A549 (cell line): ENCODE results near the gene HDAC1. TPM values are rescaled to one million over a fixed set of nuclear protein-coding genes. Genes with fewer than 3 reads are reported as not detected.

Source experiments
- ATAC-seq, 2 experiments: fragments of 200-7000 bp in 1 of 2; fragments of >200 bp in 1 of 2; cut with Nextera tagmentation in 1 of 2; cut with Tn5 transposase in 1 of 2; 3 replicates each; pipeline versions ENCODE4 v1.8.0 to v1.9.1; 2018 to 2020; ENCODE audit warnings: mild to moderate bottlenecking in 1 of 2, moderate library complexity in 1 of 2
- CTCF ChIA-PET: fragments of 300-600 bp; sonication (Branson Sonifier 250); formaldehyde crosslinking; extraction: SDS; loops from one replicate; lab custom pipeline; 2021; ENCODE audit warnings: antibody characterized with exemption, inconsistent platforms; lab: Yijun Ruan, JAX
- POLR2A ChIA-PET: fragments of 350-600 bp; formaldehyde crosslinking; extraction: SDS; loops from one replicate; lab custom pipeline; 2021; ENCODE audit warnings: antibody characterized with exemption, inconsistent platforms; lab: Yijun Ruan, JAX
- DNase-seq, 2 experiments: peaks; one replicate each; pipeline versions ENCODE4 v3.0.0 to v3.0.0-alpha.2; 2011 to 2016; ENCODE audit warnings: low read depth in 1 of 2, low spot score in 1 of 2
- FAIRE-seq: peaks from 2 replicates; lab custom pipeline; 2011; peaks lifted over from hg19 to GRCh38; lab: Jason Lieb, UNC
- H3K27ac ChIP-seq, 2 experiments: fragments of >200 bp; sonication (Bioruptor Twin); formaldehyde crosslinking; 3 replicates each; pipeline ENCODE4 v1.5.1; 2016 to 2017
- H3K4me1 ChIP-seq: fragments of >200 bp; sonication (Bioruptor Twin); formaldehyde crosslinking; 3 replicates; pipeline ENCODE4 v1.6.1; 2016
- H3K4me2 ChIP-seq: fragments of >200 bp; sonication (Bioruptor Twin); formaldehyde crosslinking; 3 replicates; pipeline ENCODE4 v1.6.1; 2016
- H3K4me3 ChIP-seq: fragments of >200 bp; sonication (Bioruptor Twin); formaldehyde crosslinking; 3 replicates; pipeline ENCODE4 v1.5.1; 2016
- H3K9me3 ChIP-seq: fragments of >200 bp; sonication (Bioruptor Twin); formaldehyde crosslinking; 3 replicates; pipeline ENCODE4 v1.6.1; 2016
- BCL3 ChIP-seq: fragments of >200 bp; sonication (Bioruptor Twin); formaldehyde crosslinking; IDR thresholded peaks from 3 replicates; pipeline ENCODE4 v1.6.1; 2016
- BHLHE40 ChIP-seq: IDR thresholded peaks from 2 replicates; pipeline ENCODE4 v1.6.1; 2012; ENCODE audit warnings: low read depth, low read length, inconsistent platforms
- CBX2 ChIP-seq: fragments of 200-600 bp; sonication (generic); IDR thresholded peaks from 2 replicates; pipeline ENCODE4 v1.6.1; 2016; ENCODE audit warnings: low read depth, mild to moderate bottlenecking, borderline replicate concordance
- CBX8 ChIP-seq: fragments of 200-600 bp; sonication (generic); IDR thresholded peaks from 2 replicates; pipeline ENCODE4 v1.6.1; 2016
- CEBPB ChIP-seq, 2 experiments: fragments of >200 bp in 1 of 2; sonication (Bioruptor Twin) in 1 of 2; formaldehyde crosslinking in 1 of 2; IDR thresholded peaks; 2 replicates each; pipeline ENCODE4 v1.6.1; 2012 to 2016
- CHD4 ChIP-seq: fragments of 200-600 bp; sonication (generic); IDR thresholded peaks from 2 replicates; pipeline ENCODE4 v1.6.1; 2016; ENCODE audit warnings: antibody characterized with exemption, mild to moderate bottlenecking, borderline replicate concordance
- ELK1 ChIP-seq: fragments of 150-350 bp; IDR thresholded peaks from 2 replicates; pipeline ENCODE4 v1.6.1; 2014; ENCODE audit warnings: low read depth, mild to moderate bottlenecking, low read length
- EP300 ChIP-seq, 2 experiments: fragments of >200 bp; sonication (Bioruptor Twin); formaldehyde crosslinking; IDR thresholded peaks; 2 replicates in 1 of 2; 3 replicates in 1 of 2; pipeline ENCODE4 v1.6.1; 2016 to 2017
- ESRRA ChIP-seq: fragments of 150-350 bp; IDR thresholded peaks from 2 replicates; pipeline ENCODE4 v1.6.1; 2014; ENCODE audit warnings: mild to moderate bottlenecking, low read length, borderline replicate concordance
- FOSB ChIP-seq: fragments of 250-450 bp; sonication (Bioruptor Pico); IDR thresholded peaks from 2 replicates; pipeline ENCODE4 v1.5.0; 2020; ENCODE audit warnings: mild to moderate bottlenecking, moderate library complexity
- HDAC2 ChIP-seq: fragments of 200-600 bp; sonication (generic); IDR thresholded peaks from 2 replicates; pipeline ENCODE4 v1.6.1; 2016
- HOXA7 ChIP-seq: fragments of 250-450 bp; sonication (Bioruptor Pico); IDR thresholded peaks from 2 replicates; pipeline ENCODE4 v1.5.0; 2020; ENCODE audit warnings: mild to moderate bottlenecking, moderate library complexity
- HOXB13 ChIP-seq: fragments of 250-450 bp; sonication (Bioruptor Pico); IDR thresholded peaks from 2 replicates; pipeline ENCODE4 v1.5.0; 2020; ENCODE audit warnings: low read depth, mild to moderate bottlenecking, moderate library complexity
- HOXB5 ChIP-seq: fragments of 250-450 bp; sonication (Bioruptor Pico); IDR thresholded peaks from 2 replicates; pipeline ENCODE4 v1.5.0; 2020; ENCODE audit warnings: mild to moderate bottlenecking, moderate library complexity
- JUN ChIP-seq, 2 experiments: fragments of >200 bp; sonication (Bioruptor Twin); formaldehyde crosslinking; IDR thresholded peaks; 2 replicates in 1 of 2; 3 replicates in 1 of 2; pipeline ENCODE4 v1.6.1; 2016 to 2017
- MAX ChIP-seq: IDR thresholded peaks from 2 replicates; pipeline ENCODE4 v1.6.1; 2012
- NPAS2 ChIP-seq: fragments of 250-450 bp; sonication (Bioruptor Pico); IDR thresholded peaks from 2 replicates; pipeline ENCODE4 v1.8.0; 2022; ENCODE audit warnings: mild to moderate bottlenecking, moderate library complexity, borderline replicate concordance
- NR3C1 ChIP-seq: fragments of >200 bp; sonication (Bioruptor Twin); formaldehyde crosslinking; IDR thresholded peaks from 3 replicates; pipeline ENCODE4 v1.6.1; 2017
- PHF8 ChIP-seq: fragments of 200-600 bp; sonication (generic); IDR thresholded peaks from 2 replicates; pipeline ENCODE4 v1.6.1; 2016; ENCODE audit warnings: low read depth, mild to moderate bottlenecking, antibody characterized with exemption, moderate library complexity, borderline replicate concordance
- POLR2A ChIP-seq: IDR thresholded peaks from 2 replicates; pipeline ENCODE4 v1.6.1; 2012; ENCODE audit warnings: mild to moderate bottlenecking, low read length
- RNF2 ChIP-seq: fragments of 200-600 bp; sonication (generic); IDR thresholded peaks from 2 replicates; pipeline ENCODE4 v1.6.1; 2016; ENCODE audit warnings: low read depth, mild to moderate bottlenecking, antibody characterized with exemption, moderate library complexity, borderline replicate concordance
- SMC3 ChIP-seq: fragments of >200 bp; sonication (Bioruptor Twin); formaldehyde crosslinking; IDR thresholded peaks from 3 replicates; pipeline ENCODE4 v1.6.1; 2018; ENCODE audit warnings: inconsistent platforms
- TP53 ChIP-seq: fragments of 250-450 bp; sonication (Bioruptor Pico); IDR thresholded peaks from 2 replicates; pipeline ENCODE4 v1.5.0; 2021; ENCODE audit warnings: mild to moderate bottlenecking, moderate library complexity
- ZFP36 ChIP-seq: fragments of 450-650 bp; IDR thresholded peaks from 2 replicates; pipeline ENCODE4 v1.6.1; 2014; ENCODE audit warnings: borderline replicate concordance; ENCODE audit not compliant: partially characterized antibody
- ZNF302 ChIP-seq: fragments of 250-450 bp; sonication (Bioruptor Pico); IDR thresholded peaks from 2 replicates; pipeline ENCODE4 v1.9.0; 2021; ENCODE audit warnings: inconsistent platforms, mild to moderate bottlenecking, moderate library complexity
- ZSCAN20 ChIP-seq: fragments of 250-450 bp; sonication (Bioruptor Pico); IDR thresholded peaks from 2 replicates; pipeline ENCODE4 v1.8.0; 2022; ENCODE audit warnings: mild to moderate bottlenecking, moderate library complexity
- WGBS: methylation state at CpG from one replicate; pipeline ENCODE4 v1.1.6; 2017; ENCODE audit errors: missing lambda C conversion rate; 5-methylcytosine and 5-hydroxymethylcytosine counted together
- polyA plus RNA-seq, 4 experiments: library from polyadenylated mRNA; depleted of rRNA in 3 of 4; stranded (reverse); fragments of >200 nt; fragmentation: RNase III in 1 of 4; extraction: RNeasy Plus Mini Kit Qiagen cat#74134 plus additional on column Dnase treatment in 1 of 4; gene quantifications; 2 replicates in 3 of 4; 3 replicates in 1 of 4; pipeline ENCODE4 v1.2.3, GENCODE V29; 2011 to 2017

HDAC1 gene
- polyA plus RNA-seq, 2 of the 4 experiments (the other 2 are of a cell fraction), result 99.6 to 135 TPM

- FAIRE-seq (no peak), DNase-seq (no peak)
- POLR2A ChIA-PET, result no interaction called here
- Histone ChIP-seq H3K4me1 (no peaks in the 10 kb centered on the region), H3K4me2 (no peak overlapping the region)
- TF ChIP-seq CBX2, result no peak
- no peak for TF ChIP-seq SMC3
- no peak for TF ChIP-seq PHF8
- no peak for TF ChIP-seq NR3C1
- no peak for TF ChIP-seq TP53
- TF ChIP-seq CHD4, result no peak
- TF ChIP-seq RNF2, result no peak
- TF ChIP-seq NPAS2 (CRISPR knock-in tag), result no peak
- TF ChIP-seq CEBPB (IDR thresholded peaks at IDR 0.05), result no peak
- TF ChIP-seq ESRRA, result no peak
- no peak for TF ChIP-seq JUN (IDR thresholded peaks at IDR 0.05)
- no peak for TF ChIP-seq BHLHE40
- no peak for TF ChIP-seq ZSCAN20 (CRISPR knock-in tag)
- TF ChIP-seq CBX8, result no peak
- TF ChIP-seq ZNF302, result no peak
- no peak for TF ChIP-seq HOXA7 (CRISPR knock-in tag)
- TF ChIP-seq MAX, result no peak
- TF ChIP-seq EP300 (IDR thresholded peaks at IDR 0.05), result no peak
- TF ChIP-seq POLR2A, result no peak
- no peak for TF ChIP-seq HDAC2
- TF ChIP-seq, all 56 proteins: peak for 0
- H3K4me3 ChIP-seq, result no peak overlapping the region
- 77% methylated on average over 3 of the region's 3 CpGs for WGBS
- CTCF ChIA-PET, result interaction anchor here (0.6 to 1.1 kb wide), 2 partner anchors 43 to 161 kb away, joined by 3 read pairs; no protein-coding TSS in a partner anchor
- ATAC-seq, result no peak
- H3K27ac ChIP-seq, result no peak overlapping the region
- no peaks in the 10 kb centered on the region for H3K9me3 ChIP-seq
Measured at GRCh38 chr1:32358435-32358834, 66.6 kb downstream of the HDAC1 start.

- WGBS, result 92% methylated on average over 22 of the region's 35 CpGs
- FAIRE-seq (no peak), DNase-seq (no peak)
- Histone ChIP-seq H3K4me1 (no peaks in the 10 kb centered on the region), H3K9me3 (no peaks in the 10 kb centered on the region)
- POLR2A ChIA-PET, result no interaction called here
- TF ChIP-seq BCL3 (no peak), EP300 (IDR thresholded peaks at IDR 0.05) (no peak), CHD4 (no peak), CBX8 (no peak), SMC3 (no peak), ELK1 (no peak), HOXB13 (CRISPR knock-in tag) (no peak), FOSB (no peak), HOXB5 (CRISPR knock-in tag) (no peak), ZFP36 (no peak)
- TF ChIP-seq, all 56 proteins: peak for 0
- no peak for ATAC-seq
- CTCF ChIA-PET, result no interaction called here
- Histone ChIP-seq H3K4me3 (no peak overlapping the region), H3K4me2 (no peak overlapping the region), H3K27ac (no peak overlapping the region)
Measured at GRCh38 chr1:32361308-32361673, 69.4 kb downstream of the HDAC1 start.
